CD14-positive monocyte (primary cell): ENCODE results near the gene MOXD1. TPM values are rescaled to one million over a fixed set of nuclear protein-coding genes. Genes with fewer than 3 reads are reported as not detected.

Source experiments
- DNase-seq, 3 donors: peaks; one replicate each; pipeline ENCODE4 v3.0.0-alpha.2; 2011 to 2022
- H2AFZ ChIP-seq: 2 replicates; pipeline ENCODE4 v1.6.0; 2012; ENCODE audit warnings: mild to moderate bottlenecking, low read depth, low read length, inconsistent platforms; ENCODE audit not compliant: insufficient read depth, poor library complexity, severe bottlenecking
- H3K27ac ChIP-seq, 2 donors: 1 replicate in 1 of 2; 2 replicates in 1 of 2; pipeline ENCODE4 v1.5.1; 2012 to 2013; ENCODE audit warnings: low read length in 2 of 2, control low read depth in 1 of 2, inconsistent platforms in 1 of 2, low read depth in 1 of 2, mild to moderate bottlenecking in 1 of 2
- H3K27me3 ChIP-seq, 2 donors: one replicate each; pipeline versions ENCODE4 v1.6.0 to v1.6.1; 2011 to 2013; ENCODE audit warnings: low read length in 2 of 2; ENCODE audit not compliant: control insufficient read depth in 2 of 2, insufficient read depth in 2 of 2
- H3K36me3 ChIP-seq, 2 donors: replicated peaks in 1 of 2; 1 replicate in 1 of 2; 2 replicates in 1 of 2; pipeline versions ENCODE4 v1.5.1 to v1.6.1; 2012 to 2013; ENCODE audit warnings: low read length in 2 of 2, control low read depth in 1 of 2, inconsistent platforms in 1 of 2, mild to moderate bottlenecking in 1 of 2; ENCODE audit not compliant: insufficient read depth in 2 of 2, control insufficient read depth in 1 of 2
- H3K4me1 ChIP-seq, 2 donors: 1 replicate in 1 of 2; 2 replicates in 1 of 2; pipeline versions ENCODE4 v1.5.1 to v1.6.1; 2012 to 2013; ENCODE audit warnings: low read length in 2 of 2, control low read depth in 1 of 2, inconsistent platforms in 1 of 2, mild to moderate bottlenecking in 1 of 2, moderate library complexity in 1 of 2; ENCODE audit not compliant: insufficient read depth in 2 of 2, control insufficient read depth in 1 of 2
- H3K4me2 ChIP-seq: replicated peaks from 2 replicates; pipeline ENCODE3; 2012; ENCODE audit warnings: low read length, moderate library complexity, mild to moderate bottlenecking; ENCODE audit not compliant: poor library complexity, severe bottlenecking; ENCODE audit errors: extremely low read depth
- H3K4me3 ChIP-seq, 3 experiments: fragments of 200-600 bp in 1 of 3; sonication (generic) in 1 of 3; replicated peaks in 1 of 3; 1 replicate in 2 of 3; 2 replicates in 1 of 3; pipeline ENCODE4 v1.5.1; 2011 to 2013; ENCODE audit warnings: low read length in 3 of 3, mild to moderate bottlenecking in 3 of 3, control low read depth in 2 of 3, low read depth in 2 of 3, inconsistent platforms in 1 of 3, moderate library complexity in 1 of 3
- H3K79me2 ChIP-seq: 2 replicates; pipeline ENCODE4 v1.6.0; 2012; ENCODE audit warnings: mild to moderate bottlenecking, control low read depth, inconsistent platforms, low read length, moderate library complexity; ENCODE audit not compliant: insufficient read depth
- H3K9ac ChIP-seq: 2 replicates; pipeline ENCODE4 v1.6.0; 2017; ENCODE audit warnings: low read length, mild to moderate bottlenecking; ENCODE audit not compliant: insufficient read depth, poor library complexity, severe bottlenecking
- H3K9me3 ChIP-seq, 2 donors: replicated peaks in 1 of 2; 1 replicate in 1 of 2; 2 replicates in 1 of 2; pipeline versions ENCODE4 v1.5.1 to v1.6.1; 2012 to 2013; ENCODE audit warnings: low read length in 2 of 2, control low read depth in 1 of 2; ENCODE audit not compliant: control insufficient read depth in 1 of 2, insufficient read depth in 1 of 2
- H4K20me1 ChIP-seq: 2 replicates; pipeline ENCODE4 v1.6.0; 2012; ENCODE audit warnings: mild to moderate bottlenecking, low read length, control low read depth, moderate library complexity; ENCODE audit not compliant: insufficient read depth
- H3K27ac Mint-ChIP-seq, 7 donors: one replicate each; pipeline ENCODE4 v1.8.0; 2020; ENCODE audit warnings: mild to moderate bottlenecking in 7 of 7, mixed read lengths in 7 of 7, moderate library complexity in 6 of 7, inconsistent platforms in 2 of 7
- H3K27me3 Mint-ChIP-seq, 3 donors: one replicate each; pipeline ENCODE4 v1.8.0; 2021 to 2022; ENCODE audit warnings: low read depth in 3 of 3, mild to moderate bottlenecking in 3 of 3, mixed read lengths in 3 of 3, moderate library complexity in 3 of 3, inconsistent platforms in 1 of 3
- H3K36me3 Mint-ChIP-seq, 2 donors: one replicate each; pipeline ENCODE4 v1.8.0; 2020; ENCODE audit warnings: mixed read lengths in 2 of 2, inconsistent platforms in 1 of 2, mild to moderate bottlenecking in 1 of 2
- H3K4me1 Mint-ChIP-seq: one replicate; pipeline ENCODE4 v1.8.0; 2020; ENCODE audit warnings: mild to moderate bottlenecking, mixed read lengths
- H3K4me3 Mint-ChIP-seq, 2 donors: one replicate each; pipeline ENCODE4 v1.8.0; 2020; ENCODE audit warnings: mild to moderate bottlenecking in 2 of 2, mixed read lengths in 2 of 2, moderate library complexity in 1 of 2
- H3K9me3 Mint-ChIP-seq, 7 donors: one replicate each; pipeline ENCODE4 v1.8.0; 2020 to 2022; ENCODE audit warnings: mixed read lengths in 7 of 7, mild to moderate bottlenecking in 6 of 7, moderate library complexity in 6 of 7, inconsistent platforms in 2 of 7
- WGBS: methylation state at CpG from one replicate; pipeline ENCODE4 v1.1.5; 2013; ENCODE audit warnings: missing lambda C conversion rate; ENCODE audit not compliant: insufficient coverage; 5-methylcytosine and 5-hydroxymethylcytosine counted together
- intact Hi-C, 2 donors: fragments of 100-400 bp; cut with micrococcal nuclease; formaldehyde crosslinking; loops; one replicate each; pipeline versions ENCODE4 v1.15.0 to v1.15.1; 2023
- polyA plus RNA-seq, 3 donors: library from polyadenylated mRNA; depleted of rRNA in 1 of 3; unstranded in 2 of 3; stranded (reverse) in 1 of 3; fragments of 300-500 nt in 2 of 3; fragments of >200 nt in 1 of 3; fragmentation: Illumina TruSeq in 2 of 3; gene quantifications; 1 replicate in 2 of 3; 2 replicates in 1 of 3; pipeline ENCODE4 v1.2.3, GENCODE V29; 2012 to 2021
- TF ChIP-seq, protein P1 (sequence below): fragments of 200-600 bp; IDR thresholded peaks from one replicate; pipeline ENCODE4 v1.8.0; 2022; ENCODE audit warnings: antibody characterized with exemption, mild to moderate bottlenecking

Gene MOXD1
- polyA plus RNA-seq, 3 donors = not detected

DNA sequence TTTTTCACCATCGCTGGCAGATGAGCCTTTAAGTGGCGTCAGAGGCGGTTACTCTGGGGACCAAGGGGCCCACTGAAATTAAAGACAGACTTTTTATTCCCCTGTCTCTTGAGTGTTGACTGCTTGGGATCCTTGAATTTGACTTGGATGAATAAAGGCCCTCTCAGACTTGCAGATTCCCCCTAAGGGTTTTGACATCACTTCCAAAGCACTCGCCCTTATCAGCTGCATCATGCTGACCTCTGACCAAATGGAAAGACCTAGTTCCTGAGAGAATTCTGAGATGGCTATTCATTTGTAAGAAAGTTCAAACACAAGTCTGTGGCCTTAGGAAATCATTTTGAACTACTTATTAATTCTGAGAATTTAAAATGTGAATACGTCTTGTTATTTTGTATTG lies 13.5 kb upstream of the MOXD1 start:
- H3K27ac ChIP-seq = no peak overlapping the region
- Mint-ChIP-seq H3K27me3 (peaks cover 3 to 6% (median 4%) of the 10 kb centered on the region in 3 donors), H3K4me1 (no peaks in the 10 kb centered on the region), H3K27ac (no peak overlapping the region), H3K9me3 (peaks cover 2 to 14% (median 8%) of the 10 kb centered on the region in 7 donors), H3K4me3 (no peak overlapping the region), H3K36me3 (no peaks in the 10 kb centered on the region)
- no peak overlapping the region for H2AFZ ChIP-seq
- no CpG with 5 or more reads among the region's 5 CpGs for WGBS
- no peak for DNase-seq
- no peaks in the 10 kb centered on the region for H3K4me1 ChIP-seq
- no peak overlapping the region for H3K4me3 ChIP-seq
- H3K79me2 ChIP-seq = no peaks in the 10 kb centered on the region
- peaks cover 0 to 9% of the 10 kb centered on the region in 2 donors for H3K9me3 ChIP-seq
- H3K27me3 ChIP-seq = peaks cover 0 to 2% of the 10 kb centered on the region in 2 donors
- intact Hi-C loops = no loop called here
- H3K9ac ChIP-seq = no peak overlapping the region
- no peaks in the 10 kb centered on the region for H4K20me1 ChIP-seq
- TF ChIP-seq, protein P1, sequence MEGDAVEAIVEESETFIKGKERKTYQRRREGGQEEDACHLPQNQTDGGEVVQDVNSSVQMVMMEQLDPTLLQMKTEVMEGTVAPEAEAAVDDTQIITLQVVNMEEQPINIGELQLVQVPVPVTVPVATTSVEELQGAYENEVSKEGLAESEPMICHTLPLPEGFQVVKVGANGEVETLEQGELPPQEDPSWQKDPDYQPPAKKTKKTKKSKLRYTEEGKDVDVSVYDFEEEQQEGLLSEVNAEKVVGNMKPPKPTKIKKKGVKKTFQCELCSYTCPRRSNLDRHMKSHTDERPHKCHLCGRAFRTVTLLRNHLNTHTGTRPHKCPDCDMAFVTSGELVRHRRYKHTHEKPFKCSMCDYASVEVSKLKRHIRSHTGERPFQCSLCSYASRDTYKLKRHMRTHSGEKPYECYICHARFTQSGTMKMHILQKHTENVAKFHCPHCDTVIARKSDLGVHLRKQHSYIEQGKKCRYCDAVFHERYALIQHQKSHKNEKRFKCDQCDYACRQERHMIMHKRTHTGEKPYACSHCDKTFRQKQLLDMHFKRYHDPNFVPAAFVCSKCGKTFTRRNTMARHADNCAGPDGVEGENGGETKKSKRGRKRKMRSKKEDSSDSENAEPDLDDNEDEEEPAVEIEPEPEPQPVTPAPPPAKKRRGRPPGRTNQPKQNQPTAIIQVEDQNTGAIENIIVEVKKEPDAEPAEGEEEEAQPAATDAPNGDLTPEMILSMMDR = no peak
- no peaks in the 10 kb centered on the region for H3K36me3 ChIP-seq
- H3K4me2 ChIP-seq = no peak overlapping the region

DNA sequence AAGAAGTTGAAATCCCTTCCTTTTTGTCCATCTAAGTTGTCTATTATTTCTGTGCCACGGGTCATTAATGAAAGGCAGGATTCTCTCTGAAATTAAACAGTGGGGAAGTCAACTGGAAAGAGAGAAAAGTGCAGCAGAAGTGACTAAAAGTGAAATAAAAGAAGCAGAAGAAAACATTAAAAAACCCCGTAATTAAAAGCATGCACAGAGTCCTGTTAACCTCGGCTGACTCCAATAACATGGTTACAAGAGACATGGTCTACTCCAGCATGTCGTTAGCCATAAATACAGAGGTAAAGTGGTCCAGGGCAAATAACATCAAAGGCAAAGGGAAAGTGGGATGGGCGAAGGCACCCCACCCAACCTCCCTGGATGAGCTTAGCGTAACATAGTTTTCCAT lies 13.0 kb upstream of the MOXD1 start:
- Histone ChIP-seq H3K4me2 (no peak overlapping the region), H3K27ac (no peak overlapping the region), H3K27me3 (peaks cover 0 to 2% of the 10 kb centered on the region in 2 donors), H4K20me1 (no peaks in the 10 kb centered on the region), H3K4me1 (no peaks in the 10 kb centered on the region), H2AFZ (no peak overlapping the region), H3K36me3 (no peaks in the 10 kb centered on the region), H3K79me2 (no peaks in the 10 kb centered on the region), H3K4me3 (no peak overlapping the region), H3K9me3 (peaks cover 0 to 9% of the 10 kb centered on the region in 2 donors), H3K9ac (no peak overlapping the region)
- no peak for DNase-seq
- intact Hi-C loops = no loop called here
- Mint-ChIP-seq H3K9me3 (peaks cover 2 to 14% (median 8%) of the 10 kb centered on the region in 7 donors), H3K4me1 (no peaks in the 10 kb centered on the region), H3K36me3 (no peaks in the 10 kb centered on the region), H3K27ac (no peak overlapping the region), H3K27me3 (peaks cover 3 to 5% (median 4%) of the 10 kb centered on the region in 3 donors), H3K4me3 (no peak overlapping the region)
- TF ChIP-seq, protein P1 = no peak
- 86% methylated on average over 1 of the region's 6 CpGs for WGBS
